ENCODE results near the gene MMP15.
A peak's percentile ranks its signal among the peaks of the same experiment; 100 is the strongest.

The MMP15 gene

DNA sequence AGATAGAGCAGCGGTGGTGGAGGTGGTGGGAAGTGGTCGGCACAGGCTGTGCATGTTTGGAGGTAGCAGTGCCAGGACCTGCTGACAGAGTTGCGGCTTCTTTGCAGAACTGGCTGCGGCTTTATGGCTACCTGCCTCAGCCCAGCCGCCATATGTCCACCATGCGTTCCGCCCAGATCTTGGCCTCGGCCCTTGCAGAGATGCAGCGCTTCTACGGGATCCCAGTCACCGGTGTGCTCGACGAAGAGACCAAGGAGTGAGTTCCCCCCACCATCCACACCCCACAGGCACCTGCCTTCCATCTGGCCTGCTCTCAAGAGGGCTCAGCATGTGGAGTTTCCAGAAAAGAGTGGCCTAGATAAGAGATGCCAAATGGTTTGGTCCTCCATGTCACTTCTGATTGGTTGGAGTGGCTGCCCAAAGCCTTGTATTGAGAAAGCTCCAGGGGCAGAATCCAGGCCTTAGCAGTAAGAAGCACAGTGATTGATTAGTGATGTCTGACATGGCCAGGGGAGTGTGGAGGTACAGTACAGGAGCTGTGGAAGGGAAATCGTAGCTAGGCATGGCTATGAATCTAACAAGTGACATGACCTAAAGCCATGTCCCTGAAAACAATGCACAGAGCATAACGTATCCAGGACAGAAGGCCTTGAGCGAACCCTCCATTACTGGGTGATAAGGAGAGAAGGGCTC is 12.0 kb downstream of the MMP15 start:
- TF ChIP-seq JUND (IDR thresholded peaks at IDR 0.05; ENCODE audit: low read depth): no peak
- in situ Hi-C loops (cut with HindIII; ENCODE audit: low pct_unique_long_range_greater_than_20kb, low sequenced_read_pairs): no loop called here
- no peak for DNase-seq (ENCODE audit: low read depth in 1 of 2, low spot score in 1 of 2)

GRCh38 chr16:58038219-58038641 is 12.7 kb downstream of the MMP15 start:
- TF ChIP-seq JUND (IDR thresholded peaks at IDR 0.05; ENCODE audit: low read depth): no peak
- DNase-seq (ENCODE audit: low read depth in 1 of 2, low spot score in 1 of 2): no peak
- in situ Hi-C loops (cut with HindIII; ENCODE audit: low pct_unique_long_range_greater_than_20kb, low sequenced_read_pairs): no loop called here

DNA sequence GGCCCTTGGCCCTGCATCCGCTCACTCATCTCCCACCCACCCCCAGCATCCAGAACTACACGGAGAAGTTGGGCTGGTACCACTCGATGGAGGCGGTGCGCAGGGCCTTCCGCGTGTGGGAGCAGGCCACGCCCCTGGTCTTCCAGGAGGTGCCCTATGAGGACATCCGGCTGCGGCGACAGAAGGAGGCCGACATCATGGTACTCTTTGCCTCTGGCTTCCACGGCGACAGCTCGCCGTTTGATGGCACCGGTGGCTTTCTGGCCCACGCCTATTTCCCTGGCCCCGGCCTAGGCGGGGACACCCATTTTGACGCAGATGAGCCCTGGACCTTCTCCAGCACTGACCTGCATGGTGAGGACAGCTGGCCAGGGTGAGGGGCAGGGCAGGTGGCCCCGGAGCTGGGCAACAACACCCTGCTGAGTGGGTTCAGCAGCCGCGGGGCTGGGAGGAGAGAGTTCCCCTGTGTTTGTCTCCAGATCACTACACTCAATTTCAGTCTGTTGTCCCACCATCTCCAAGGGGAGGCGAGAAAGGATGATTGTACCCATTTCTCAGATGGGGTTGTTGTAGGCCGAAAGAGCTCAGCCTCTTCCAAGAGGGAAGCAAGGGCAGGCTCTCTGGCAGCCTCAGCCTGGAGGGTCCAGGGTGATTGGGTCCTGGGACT is 14.4 kb downstream of the MMP15 start:
- in situ Hi-C loops (cut with HindIII; ENCODE audit: low pct_unique_long_range_greater_than_20kb, low sequenced_read_pairs): no loop called here
- TF ChIP-seq JUND (IDR thresholded peaks at IDR 0.05; ENCODE audit: low read depth): no peak
- DNase-seq (ENCODE audit: low read depth in 1 of 2, low spot score in 1 of 2): no peak

- in situ Hi-C loops (cut with HindIII; ENCODE audit: low pct_unique_long_range_greater_than_20kb, low sequenced_read_pairs): no loop called here
- no peak for DNase-seq (ENCODE audit: low read depth in 1 of 2, low spot score in 1 of 2)
Observed at GRCh38 chr16:58040496-58040846, 14.9 kb downstream of the MMP15 start.

DNA sequence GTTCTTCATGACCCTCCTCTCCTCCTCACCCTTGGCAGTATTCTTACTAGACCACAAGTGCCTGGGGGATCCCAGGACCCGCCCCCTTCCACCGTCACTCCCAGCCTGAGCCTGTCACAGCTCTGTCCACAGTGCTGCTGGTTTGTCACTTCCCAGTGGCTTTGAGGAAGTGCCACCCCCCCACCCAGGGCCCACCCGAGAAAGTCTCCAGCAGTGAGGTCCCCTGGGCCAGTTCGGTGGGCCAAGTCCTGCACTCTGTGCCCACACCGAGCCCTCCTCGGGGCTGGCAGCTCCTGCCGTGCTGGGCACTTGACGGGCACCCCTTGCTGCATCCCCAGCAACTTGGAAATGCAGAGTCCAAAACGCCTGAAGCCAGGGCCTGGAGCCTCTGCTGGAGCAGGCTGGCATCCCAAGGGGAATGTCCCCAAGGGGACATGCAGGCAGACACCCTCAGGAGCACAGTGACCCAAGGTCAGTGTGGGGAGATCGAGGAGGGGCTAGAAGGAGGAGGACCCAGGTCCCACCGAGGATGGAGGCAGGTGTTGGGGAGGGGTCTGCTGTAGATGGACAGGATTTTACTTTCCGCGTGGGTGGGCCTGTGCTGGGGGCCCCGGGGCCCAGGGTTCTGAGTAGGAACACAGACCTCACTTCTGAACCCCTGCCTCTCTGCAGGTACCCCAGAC is 15.5 kb downstream of the MMP15 start:
- in situ Hi-C loops (cut with HindIII; ENCODE audit: low pct_unique_long_range_greater_than_20kb, low sequenced_read_pairs): no loop called here

More at GRCh38 chr16:58040496-58040846, 14.9 kb downstream of the MMP15 start:
- no peak for TF ChIP-seq JUND (IDR thresholded peaks at IDR 0.05; ENCODE audit: low read depth)

GRCh38 chr16:58041628-58041955 is 16.0 kb downstream of the MMP15 start:
- no peak for DNase-seq (ENCODE audit: low read depth in 1 of 2, low spot score in 1 of 2)
- no peak for TF ChIP-seq JUND (IDR thresholded peaks at IDR 0.05; ENCODE audit: low read depth)
- in situ Hi-C loops (cut with HindIII; ENCODE audit: low pct_unique_long_range_greater_than_20kb, low sequenced_read_pairs): no loop called here

More for the DNA sequence above, 15.5 kb downstream of the MMP15 start:
- TF ChIP-seq JUND (IDR thresholded peaks at IDR 0.05; ENCODE audit: low read depth): no peak
- DNase-seq (ENCODE audit: low read depth in 1 of 2, low spot score in 1 of 2): no peak

DNA sequence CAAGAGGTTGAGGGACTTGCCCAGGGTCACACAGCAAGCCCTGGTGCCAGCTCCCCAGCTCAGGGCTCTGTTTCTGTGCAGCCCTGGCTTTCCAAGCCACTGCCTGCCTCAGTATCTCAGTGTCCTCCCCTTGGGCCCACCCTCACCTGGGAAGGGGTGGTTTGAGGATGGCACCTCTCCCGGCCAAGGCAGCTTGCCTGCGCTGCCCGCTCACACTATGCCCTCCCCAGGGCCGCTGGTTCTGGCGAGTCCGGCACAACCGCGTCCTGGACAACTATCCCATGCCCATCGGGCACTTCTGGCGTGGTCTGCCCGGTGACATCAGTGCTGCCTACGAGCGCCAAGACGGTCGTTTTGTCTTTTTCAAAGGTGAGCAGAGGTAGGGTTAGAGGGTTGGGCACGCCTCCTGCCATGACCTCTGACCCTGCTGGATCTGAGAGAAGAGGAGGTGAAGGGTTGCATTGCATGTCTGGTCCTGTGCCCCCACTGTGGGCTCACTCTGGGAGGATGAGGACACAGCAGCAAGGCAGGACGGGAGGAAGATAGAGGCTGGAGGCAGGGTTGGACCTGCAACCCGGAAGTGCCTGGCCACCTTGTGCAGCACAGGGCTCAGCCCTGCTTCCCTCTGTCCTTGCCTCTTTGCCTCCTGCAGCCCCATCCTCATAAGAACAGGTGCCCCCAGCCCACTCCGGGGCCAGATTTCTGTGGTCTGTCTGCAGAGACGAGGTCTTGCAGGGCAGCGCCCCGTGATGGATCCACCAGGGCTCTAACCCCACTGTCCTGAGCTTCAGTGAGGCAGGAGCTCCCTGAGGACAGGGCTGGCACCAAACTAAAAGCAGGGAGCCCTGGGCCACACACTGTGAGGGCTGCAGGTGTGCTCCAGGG is 16.7 kb downstream of the MMP15 start:
- in situ Hi-C loops (cut with HindIII; ENCODE audit: low pct_unique_long_range_greater_than_20kb, low sequenced_read_pairs): no loop called here
- TF ChIP-seq JUND (IDR thresholded peaks at IDR 0.05; ENCODE audit: low read depth): no peak
- DNase-seq (ENCODE audit: low read depth in 1 of 2, low spot score in 1 of 2): no peak

GRCh38 chr16:58042886-58043515 is 17.4 kb downstream of the MMP15 start:
- no peak for DNase-seq (ENCODE audit: low read depth in 1 of 2, low spot score in 1 of 2)
- in situ Hi-C loops (cut with HindIII; ENCODE audit: low pct_unique_long_range_greater_than_20kb, low sequenced_read_pairs): no loop called here
- TF ChIP-seq JUND (IDR thresholded peaks at IDR 0.05; ENCODE audit: low read depth): no peak

- DNase-seq (ENCODE audit: low read depth in 1 of 2, low spot score in 1 of 2): peak in 1 of 2 experiments; percentile 24
Observed at GRCh38 chr16:58043571-58044155, 18.1 kb downstream of the MMP15 start.

GRCh38 chr16:58044266-58045019 is 18.9 kb downstream of the MMP15 start:
- TF ChIP-seq JUND (IDR thresholded peaks at IDR 0.05; ENCODE audit: low read depth): no peak
- in situ Hi-C loops (cut with HindIII; ENCODE audit: low pct_unique_long_range_greater_than_20kb, low sequenced_read_pairs): no loop called here
- no peak for DNase-seq (ENCODE audit: low read depth in 1 of 2, low spot score in 1 of 2)

More at GRCh38 chr16:58043571-58044155, 18.1 kb downstream of the MMP15 start:
- in situ Hi-C loops (cut with HindIII; ENCODE audit: low pct_unique_long_range_greater_than_20kb, low sequenced_read_pairs): no loop called here
- no peak for TF ChIP-seq JUND (IDR thresholded peaks at IDR 0.05; ENCODE audit: low read depth)

- in situ Hi-C loops (cut with HindIII; ENCODE audit: low pct_unique_long_range_greater_than_20kb, low sequenced_read_pairs): no loop called here
- TF ChIP-seq JUND (IDR thresholded peaks at IDR 0.05; ENCODE audit: low read depth): no peak
- DNase-seq (ENCODE audit: low read depth in 1 of 2, low spot score in 1 of 2): no peak
Observed at GRCh38 chr16:58045096-58045495, 19.5 kb downstream of the MMP15 start.

Measured in T47D (cell line).